HepG2 (cell line): ENCODE measurements around the gene DCAF6. TPM values are rescaled to one million over a fixed set of nuclear protein-coding genes. Genes with fewer than 3 reads are reported as not detected.
A peak's percentile ranks its signal among the peaks of the same experiment; 100 is the strongest.

ENCODE experiments used
- BRF2 ChIP-seq: sonication (generic); formaldehyde crosslinking; IDR thresholded peaks from 2 replicates; pipeline ENCODE4 v1.8.1; 2022; ENCODE audit warnings: mild to moderate bottlenecking, missing genetic modification reagents
- CBFB ChIP-seq: sonication (generic); formaldehyde crosslinking; IDR thresholded peaks from 2 replicates; pipeline ENCODE4 v1.4.0; 2020; ENCODE audit warnings: missing genetic modification reagents
- CREM ChIP-seq, 2 experiments: sonication (generic) in 1 of 2; formaldehyde crosslinking in 1 of 2; IDR thresholded peaks; 2 replicates each; pipeline versions ENCODE4 v1.4.0 to v1.6.1; 2016 to 2020; ENCODE audit warnings: antibody characterized with exemption in 1 of 2, mild to moderate bottlenecking in 1 of 2, missing genetic modification reagents in 1 of 2
- ELF3 ChIP-seq: IDR thresholded peaks from 2 replicates; pipeline ENCODE4 v1.6.1; 2016; ENCODE audit warnings: missing genetic modification reagents, missing compliant biosample characterization
- HDAC1 ChIP-seq: sonication (generic); formaldehyde crosslinking; IDR thresholded peaks from 2 replicates; pipeline ENCODE4 v1.5.1; 2020; ENCODE audit warnings: mild to moderate bottlenecking, missing genetic modification reagents
- HNRNPH1 ChIP-seq: fragments of 200-400 bp; formaldehyde crosslinking; optimal IDR thresholded peaks from 2 replicates; pipeline ENCODE3; 2017; ENCODE audit warnings: mild to moderate bottlenecking, low read depth, low read length
- MIXL1 ChIP-seq: IDR thresholded peaks from 2 replicates; pipeline ENCODE4 v1.6.1; 2016
- NFYB ChIP-seq: sonication (generic); formaldehyde crosslinking; IDR thresholded peaks from 2 replicates; pipeline ENCODE4 v1.4.0; 2020; ENCODE audit warnings: missing genetic modification reagents
- RBFOX2 ChIP-seq: fragments of 200-400 bp; formaldehyde crosslinking; IDR thresholded peaks from 2 replicates; pipeline ENCODE4 v1.6.1; 2017; ENCODE audit warnings: low read depth, mild to moderate bottlenecking, low read length
- REST ChIP-seq, 2 experiments: IDR thresholded peaks; 2 replicates each; pipeline ENCODE4 v1.6.1; 2011 to 2012; ENCODE audit warnings: low read length in 2 of 2, borderline replicate concordance in 1 of 2, low read depth in 1 of 2, mild to moderate bottlenecking in 1 of 2, moderate library complexity in 1 of 2
- ZBTB2 ChIP-seq: sonication (generic); formaldehyde crosslinking; IDR thresholded peaks from 2 replicates; pipeline ENCODE4 v1.8.0; 2022; ENCODE audit warnings: low read depth, missing genetic modification reagents
- ZBTB49 ChIP-seq: sonication (generic); formaldehyde crosslinking; IDR thresholded peaks from 2 replicates; pipeline ENCODE4 v1.4.0; 2020; ENCODE audit warnings: missing genetic modification reagents, borderline replicate concordance
- ZNF543 ChIP-seq: sonication (generic); formaldehyde crosslinking; IDR thresholded peaks from 2 replicates; pipeline ENCODE4 v1.4.0; 2020; ENCODE audit warnings: mild to moderate bottlenecking, missing genetic modification reagents
- ZNF670 ChIP-seq: sonication (generic); formaldehyde crosslinking; IDR thresholded peaks from 2 replicates; pipeline ENCODE4 v1.8.0; 2022; ENCODE audit warnings: mild to moderate bottlenecking, missing genetic modification reagents, borderline replicate concordance
- ZNF816 ChIP-seq: sonication (generic); formaldehyde crosslinking; IDR thresholded peaks from 2 replicates; pipeline ENCODE4 v1.8.0; 2022; ENCODE audit warnings: missing genetic modification reagents, mild to moderate bottlenecking, borderline replicate concordance
- polyA plus RNA-seq, 8 experiments: library from polyadenylated mRNA; depleted of rRNA in 3 of 8; stranded (reverse) in 7 of 8; unstranded in 1 of 8; fragments of >200 nt; fragmentation: Illumina TruSeq in 4 of 8; extraction: Trizol in 4 of 8; gene quantifications; 2 replicates each; pipeline versions ENCODE4 v1.2.1 to v1.2.3, GENCODE V29; 2011 to 2016; ENCODE audit warnings: low read depth in 4 of 8, missing spikeins in 1 of 8, mixed read lengths in 1 of 8; ENCODE audit not compliant: insufficient read depth in 1 of 8
- total RNA-seq, 5 experiments: library from RNA; depleted of rRNA; stranded (reverse); fragments of >200 nt; fragmentation: Illumina TruSeq; extraction: Trizol; gene quantifications; 2 replicates each; pipeline ENCODE4 v1.2.3, GENCODE V29; 2016; ENCODE audit warnings: low read depth in 1 of 5

DCAF6 gene
- total and polyA plus RNA-seq, 2 of the 13 experiments (the other 11 are each of a cell fraction or from before 2014, with no cell fraction given): 24.7 to 33.7 TPM

GRCh38 chr1:167936068-167936929, at the start of gene DCAF6 (continued):
- TF ChIP-seq REST (IDR thresholded peaks at IDR 0.05; ENCODE audit: borderline replicate concordance in 1 of 2, low read depth in 1 of 2, low read length in 2 of 2) (peak in 1 of 2 experiments; percentile 49; a peak in 1 of 4 replicates), ZNF816 (CRISPR knock-in tag) (peak; percentile 25; the same call in 1 of the 2 replicates), ZNF543 (CRISPR knock-in tag) (peak; percentile 51; the same call in 1 of the 2 replicates), CBFB (CRISPR knock-in tag) (peak; percentile 74; the same call in 1 of the 2 replicates), ELF3 (CRISPR knock-in tag) (no peak), NFYB (CRISPR knock-in tag) (peak; percentile 84), BRF2 (CRISPR knock-in tag) (0 out of 2 replicates have a peak, but pooled peaks have one; percentile 42), HNRNPH1 (peak; percentile 59), HDAC1 (CRISPR knock-in tag) (no peak), ZBTB2 (CRISPR knock-in tag) (no peak), ZBTB49 (CRISPR knock-in tag) (peak; percentile 49; the same call in 1 of the 2 replicates), RBFOX2 (peak; percentile 85), ZNF670 (CRISPR knock-in tag) (peak; percentile 77; the same call in 1 of the 2 replicates), CREM (IDR thresholded peaks at IDR 0.05) (peak; percentile 81), CREM (CRISPR knock-in tag; IDR thresholded peaks at IDR 0.05) (no peak), MIXL1 (CRISPR knock-in tag) (peak; percentile 67)
